Measurements from ENCODE around the gene EVL. TPM values are rescaled to one million over a fixed set of nuclear protein-coding genes. Genes with fewer than 3 reads are reported as not detected.

EVL gene
- total and polyA plus RNA-seq, 2 donors from 2014 or later, result 54.8 to 84.1 TPM

- Histone ChIP-seq H3K27ac (ENCODE audit: low read depth in 2 of 2, low read length in 2 of 2) (no peak overlapping the region), H3K36me3 (ENCODE audit: control insufficient read depth in 2 of 3, insufficient read depth in 3 of 3, low read length in 3 of 3) (peaks cover 0 to 2% (median 0%) of the 10 kb centered on the region in 3 donors), H3K27me3 (ENCODE audit: control insufficient read depth, insufficient read depth, low read length) (no peaks in the 10 kb centered on the region), H3K9ac (ENCODE audit: low read length in 3 of 3) (no peak overlapping the region), H3K4me3 (ENCODE audit: low read length in 3 of 3) (no peak overlapping the region), H3K9me3 (ENCODE audit: control insufficient read depth in 2 of 3, insufficient read depth in 1 of 3, low read length in 3 of 3) (no peaks in the 10 kb centered on the region), H3K4me1 (ENCODE audit: control insufficient read depth in 2 of 3, insufficient read depth in 2 of 3, low read depth in 1 of 3, low read length in 3 of 3) (peaks cover 0 to 13% (median 7%) of the 10 kb centered on the region in 3 donors)
- DNase-seq, result no peak
- intact Hi-C loops (cut with DNase I), result no loop called here
- no peak for FAIRE-seq
- no peak for TF ChIP-seq CTCF (IDR thresholded peaks at IDR 0.05; ENCODE audit: borderline replicate concordance, extremely low read depth, insufficient read depth)
Measured at GRCh38 chr14:100138082-100138787, 73.0 kb downstream of the EVL start.

- H3K27me3 ChIP-seq (ENCODE audit: control insufficient read depth, insufficient read depth, low read length), result no peaks in the 10 kb centered on the region
- H3K9ac ChIP-seq (ENCODE audit: low read length in 3 of 3), result no peak overlapping the region
- peaks cover 0 to 2% (median 0%) of the 10 kb centered on the region in 3 donors for H3K36me3 ChIP-seq (ENCODE audit: control insufficient read depth in 2 of 3, insufficient read depth in 3 of 3, low read length in 3 of 3)
- H3K4me3 ChIP-seq (ENCODE audit: low read length in 3 of 3), result no peak overlapping the region
- intact Hi-C loops (cut with DNase I), result no loop called here
- no peak for FAIRE-seq
- peaks cover 0 to 13% (median 7%) of the 10 kb centered on the region in 3 donors for H3K4me1 ChIP-seq (ENCODE audit: control insufficient read depth in 2 of 3, insufficient read depth in 2 of 3, low read depth in 1 of 3, low read length in 3 of 3)
- no peaks in the 10 kb centered on the region for H3K9me3 ChIP-seq (ENCODE audit: control insufficient read depth in 2 of 3, insufficient read depth in 1 of 3, low read length in 3 of 3)
- H3K27ac ChIP-seq (ENCODE audit: low read depth in 2 of 2, low read length in 2 of 2), result no peak overlapping the region
- no peak for DNase-seq
- TF ChIP-seq CTCF (IDR thresholded peaks at IDR 0.05; ENCODE audit: borderline replicate concordance, extremely low read depth, insufficient read depth), result no peak
Measured at GRCh38 chr14:100138955-100139354, 73.7 kb downstream of the EVL start.

- FAIRE-seq (no peak), DNase-seq (peak in 4 of 5 donors; percentile 74 to 81 (median 77))
- H3K9ac ChIP-seq (ENCODE audit: low read length in 3 of 3), result no peak overlapping the region
- no peaks in the 10 kb centered on the region for H3K9me3 ChIP-seq (ENCODE audit: control insufficient read depth in 2 of 3, insufficient read depth in 1 of 3, low read length in 3 of 3)
- no peak overlapping the region for H3K27ac ChIP-seq (ENCODE audit: low read depth in 2 of 2, low read length in 2 of 2)
- H3K27me3 ChIP-seq (ENCODE audit: control insufficient read depth, insufficient read depth, low read length), result no peaks in the 10 kb centered on the region
- H3K36me3 ChIP-seq (ENCODE audit: control insufficient read depth in 2 of 3, insufficient read depth in 3 of 3, low read length in 3 of 3), result no peaks in the 10 kb centered on the region
- peak; percentile 12 for TF ChIP-seq CTCF (IDR thresholded peaks at IDR 0.05; ENCODE audit: borderline replicate concordance, extremely low read depth, insufficient read depth)
- peaks cover 0 to 15% (median 7%) of the 10 kb centered on the region in 3 donors for H3K4me1 ChIP-seq (ENCODE audit: control insufficient read depth in 2 of 3, insufficient read depth in 2 of 3, low read depth in 1 of 3, low read length in 3 of 3)
- intact Hi-C loops (cut with DNase I), result no loop called here
- H3K4me3 ChIP-seq (ENCODE audit: low read length in 3 of 3), result no peak overlapping the region
Measured at GRCh38 chr14:100140452-100141078, 75.3 kb downstream of the EVL start.
